Gastroesophageal sphincter (tissue), 4 donors: ENCODE data around the gene PAIP1. TPM values are rescaled to one million over a fixed set of nuclear protein-coding genes. Genes with fewer than 3 reads are reported as not detected.
"Not testable (repeated sequence)": the region's sequence is repeated elsewhere in the genome, so short reads cannot be mapped to it uniquely, and the experiment has no call there.

Experiments used
- ATAC-seq: fragments of 150-250 bp; one replicate; pipeline ENCODE4 v1.9.1; 2016; ENCODE audit warnings: mild to moderate bottlenecking, moderate library complexity
- H3K27ac ChIP-seq, 4 donors: fragments of 200-600 bp; sonication (generic) in 3 of 4; 1 replicate in 3 of 4; 2 replicates in 1 of 4; pipeline ENCODE4 v1.5.1; 2016 to 2019
- H3K27me3 ChIP-seq: fragments of 200-600 bp; sonication (generic); one replicate; pipeline ENCODE4 v1.5.1; 2019
- H3K36me3 ChIP-seq, 2 donors: fragments of 200-600 bp; sonication (generic); one replicate each; pipeline ENCODE4 v1.5.1; 2019; ENCODE audit warnings: control low read depth in 1 of 2
- H3K4me1 ChIP-seq, 3 donors: fragments of 200-600 bp; sonication (generic); 1 replicate in 2 of 3; 2 replicates in 1 of 3; pipeline ENCODE4 v1.5.1; 2016 to 2019; ENCODE audit warnings: control low read depth in 2 of 3
- H3K4me3 ChIP-seq, 2 donors: fragments of 200-600 bp; sonication (generic); one replicate each; pipeline ENCODE4 v1.5.1; 2019; ENCODE audit warnings: mild to moderate bottlenecking in 1 of 2, moderate library complexity in 1 of 2
- H3K9me3 ChIP-seq, 3 donors: fragments of 200-600 bp; sonication (generic); one replicate each; pipeline ENCODE4 v1.5.1; 2017 to 2019; ENCODE audit warnings: control low read depth in 2 of 3
- CTCF ChIP-seq, 4 experiments: fragments of 200-600 bp in 2 of 4; fragments of 450-650 bp in 2 of 4; sonication (generic) in 1 of 4; IDR thresholded peaks; one replicate each; pipeline ENCODE4 v1.5.1; 2017 to 2019; ENCODE audit warnings: antibody characterized with exemption in 4 of 4, mild to moderate bottlenecking in 2 of 4, moderate library complexity in 2 of 4
- EP300 ChIP-seq: sonication (generic); formaldehyde crosslinking; IDR thresholded peaks from one replicate; pipeline ENCODE4 v1.6.1; 2017; ENCODE audit warnings: antibody characterized with exemption, mild to moderate bottlenecking
- POLR2A ChIP-seq, 2 donors: fragments of 450-650 bp; IDR thresholded peaks; one replicate each; pipeline ENCODE4 v1.6.1; 2017; ENCODE audit warnings: antibody characterized with exemption in 2 of 2, mild to moderate bottlenecking in 2 of 2, moderate library complexity in 1 of 2
- POLR2AphosphoS5 ChIP-seq: sonication (generic); formaldehyde crosslinking; IDR thresholded peaks from one replicate; pipeline ENCODE4 v1.6.1; 2017; ENCODE audit warnings: antibody characterized with exemption
- WGBS, 2 donors: methylation state at CpG; one replicate each; pipeline ENCODE4 v1.1.5; 2018; ENCODE audit warnings: low coverage in 1 of 2; 5-methylcytosine and 5-hydroxymethylcytosine counted together
- total RNA-seq, 4 donors: library from RNA; depleted of rRNA; stranded (reverse); fragments of >200 nt; gene quantifications; one replicate each; pipeline ENCODE4 v1.1.0, GENCODE V29; 2016

PAIP1 gene
- total RNA-seq, 4 donors from 2014 or later, result 86.3 to 127 (median 107) TPM

GRCh38 chr5:43602461-43603343, 45.8 kb upstream of the PAIP1 start, which contains the start of gene NNT:
Gene NNT, plus strand, starts transcription at chr5:43603180. Its CDS starts 6,016 bp downstream, at chr5:43609196.
- H3K9me3 ChIP-seq, result no peaks in the 10 kb centered on the region
- WGBS, 2 donors, result 0% methylated on average over 3 to 18 of the region's 60 CpGs
- ATAC-seq, result peak; percentile 85

GRCh38 chr5:43601454-43602260, 44.8 kb upstream of the PAIP1 start:
- Histone ChIP-seq H3K36me3 (peaks cover 0 to under 1% of the 10 kb centered on the region in 2 donors), H3K27ac (peak overlapping the region; percentile 77 to 90 (median 86)), H3K4me3 (peak overlapping the region; percentile 74 to 77), H3K4me1 (peaks cover 0 to 37% (median 5%) of the 10 kb centered on the region in 3 donors), H3K9me3 (no peaks in the 10 kb centered on the region), H3K27me3 (no peaks in the 10 kb centered on the region)
- 36 to 39% methylated on average over 5 to 6 of the region's 8 CpGs for WGBS, 2 donors
- TF ChIP-seq EP300 (no peak), CTCF (IDR thresholded peaks at IDR 0.05) (no peak), POLR2A (IDR thresholded peaks at IDR 0.05) (no peak), POLR2AphosphoS5 (no peak)
- no peak for ATAC-seq

More at GRCh38 chr5:43602461-43603343, 45.8 kb upstream of the PAIP1 start, which contains the start of gene NNT:
- Histone ChIP-seq H3K27me3 (no peaks in the 10 kb centered on the region), H3K4me3 (peak within 1 kb of the TSS; percentile 74 to 77), H3K36me3 (peaks cover 0 to 10% of the 10 kb centered on the region in 2 donors), H3K4me1 (peaks cover 0 to 43% (median 5%) of the 10 kb centered on the region in 3 donors), H3K27ac (peak within 1 kb of the TSS; percentile 77 to 90 (median 86))
- TF ChIP-seq CTCF (IDR thresholded peaks at IDR 0.05), result peak in 1 of 4 experiments; percentile 23
- TF ChIP-seq EP300, result no peak
- peak; percentile 57 for TF ChIP-seq POLR2AphosphoS5
- TF ChIP-seq POLR2A (IDR thresholded peaks at IDR 0.05), result peak in 1 of 2 donors; percentile 30

GRCh38 chr5:43598927-43599326, 42.0 kb upstream of the PAIP1 start:
- not testable (repeated sequence) for ATAC-seq, H3K9me3 ChIP-seq, H3K27ac ChIP-seq, H3K36me3 ChIP-seq, H3K4me3 ChIP-seq, H3K27me3 ChIP-seq
- peaks cover 0 to 26% (median 5%) of the 10 kb centered on the region in 3 donors for H3K4me1 ChIP-seq
- 92 to 100% methylated on average over 1 of the region's 1 CpG for WGBS, 2 donors

GRCh38 chr5:43592363-43592762, 35.5 kb upstream of the PAIP1 start:
- no peak overlapping the region for H3K4me3 ChIP-seq
- H3K4me1 ChIP-seq, result no peaks in the 10 kb centered on the region
- TF ChIP-seq POLR2AphosphoS5 (no peak), EP300 (no peak), POLR2A (IDR thresholded peaks at IDR 0.05) (no peak), CTCF (IDR thresholded peaks at IDR 0.05) (no peak)
- H3K9me3 ChIP-seq, result no peaks in the 10 kb centered on the region
- ATAC-seq, result no peak
- H3K27me3 ChIP-seq, result no peaks in the 10 kb centered on the region
- no peak overlapping the region for H3K27ac ChIP-seq
- no peaks in the 10 kb centered on the region for H3K36me3 ChIP-seq

- H3K27ac ChIP-seq, result no peak overlapping the region
- no peaks in the 10 kb centered on the region for H3K4me1 ChIP-seq
- ATAC-seq, result no peak
- no peaks in the 10 kb centered on the region for H3K36me3 ChIP-seq
- TF ChIP-seq POLR2AphosphoS5 (no peak), EP300 (no peak), POLR2A (IDR thresholded peaks at IDR 0.05) (no peak), CTCF (IDR thresholded peaks at IDR 0.05) (no peak)
- no peaks in the 10 kb centered on the region for H3K9me3 ChIP-seq
- no peak overlapping the region for H3K4me3 ChIP-seq
- H3K27me3 ChIP-seq, result no peaks in the 10 kb centered on the region
Measured at GRCh38 chr5:43590700-43591099, 33.8 kb upstream of the PAIP1 start.
